Muscle of back (tissue), 11 donors: ENCODE measurements around the gene CTDP1. TPM values are rescaled to one million over a fixed set of nuclear protein-coding genes. Genes with fewer than 3 reads are reported as not detected.

Experiments used
- DNase-seq, 3 donors: peaks; one replicate each; pipeline versions ENCODE4 v3.0.0 to v3.0.0-alpha.2; 2013
- polyA plus RNA-seq, 10 donors: library from polyadenylated mRNA; unstranded; fragments of 120-200 nt; gene quantifications; one replicate each; pipeline ENCODE4 v1.2.1, GENCODE V29; 2013; ENCODE audit not compliant: insufficient read length in 10 of 10

The CTDP1 gene
- polyA plus RNA-seq, 10 donors = 6.4 to 10.6 (median 8.4) TPM

DNA sequence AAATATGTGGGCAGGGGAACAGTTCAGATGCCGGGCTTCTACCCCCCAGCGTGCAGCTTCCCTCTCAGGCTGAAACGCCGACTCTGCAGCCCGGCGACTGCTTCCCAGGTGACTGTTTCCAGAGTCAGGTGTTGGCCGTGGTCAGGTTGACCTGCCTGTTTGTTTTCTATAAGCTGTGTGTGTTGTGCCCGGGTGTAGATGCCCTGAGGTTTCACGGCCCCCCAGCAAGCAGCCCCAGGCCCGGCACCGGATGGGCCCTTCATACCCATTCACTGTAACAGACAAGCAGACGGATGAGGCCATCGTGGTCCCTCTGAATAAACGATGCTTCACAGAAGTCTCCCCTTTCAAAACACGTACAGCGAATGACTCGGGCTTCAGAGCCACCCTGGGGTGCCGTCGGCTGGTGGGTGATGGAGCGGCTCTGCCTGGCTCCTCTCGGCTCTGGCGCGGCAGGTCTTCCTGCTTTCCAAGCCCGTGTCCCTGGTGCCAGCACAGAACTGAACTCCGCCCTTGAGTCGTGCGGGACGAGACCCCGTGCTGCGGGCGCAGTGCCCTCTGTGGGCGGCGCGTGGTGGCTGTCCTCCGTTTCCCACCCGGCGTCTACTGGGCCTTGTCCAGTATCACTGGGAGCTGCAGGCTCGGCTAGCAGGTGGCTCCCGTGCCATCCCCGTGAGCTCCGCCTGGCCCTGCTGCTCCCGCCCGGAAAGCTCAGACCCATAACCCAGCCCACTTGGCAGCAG is 103.1 kb downstream of the CTDP1 start:
- DNase-seq = no peak

DNA sequence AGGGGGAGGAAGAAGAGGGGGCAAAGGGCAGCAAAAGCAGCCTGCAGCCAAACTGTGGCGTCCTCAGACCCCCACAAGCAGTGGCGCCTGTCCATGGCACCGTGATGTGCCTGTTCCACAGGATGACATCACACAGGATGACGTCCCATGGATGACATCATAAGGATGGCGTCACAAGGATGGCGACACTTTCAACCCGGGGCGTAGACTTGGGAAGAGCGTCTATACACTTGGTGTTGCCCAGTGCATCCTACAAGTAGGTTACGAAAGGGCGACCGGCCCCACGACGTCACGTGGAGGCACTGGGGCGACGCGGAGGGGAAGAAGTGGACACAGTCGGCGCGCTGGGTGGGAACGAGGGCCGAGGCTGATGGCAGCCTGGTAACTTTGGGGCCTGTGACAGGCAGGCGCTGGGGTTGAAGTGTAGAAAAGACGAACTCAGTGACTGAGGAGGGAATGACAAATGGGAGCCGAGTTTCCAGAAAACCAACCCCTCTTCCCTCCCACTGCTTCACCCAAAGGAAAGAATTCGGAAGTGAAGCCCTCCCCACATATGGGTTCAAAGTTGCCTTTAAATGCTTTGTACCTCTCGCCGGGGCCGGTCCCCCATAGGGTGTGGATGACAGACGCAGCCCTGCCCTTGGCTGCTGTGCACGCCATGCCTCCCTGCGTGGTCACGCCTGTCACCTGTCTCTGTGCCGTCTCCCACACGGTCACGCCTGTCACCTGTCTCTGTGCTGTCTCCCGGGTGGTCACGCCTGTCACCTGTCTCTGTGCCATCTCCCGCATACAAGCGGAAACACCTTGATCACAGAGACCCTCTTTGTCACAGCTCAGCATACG is 104.7 kb downstream of the CTDP1 start:
- DNase-seq = no peak

DNA sequence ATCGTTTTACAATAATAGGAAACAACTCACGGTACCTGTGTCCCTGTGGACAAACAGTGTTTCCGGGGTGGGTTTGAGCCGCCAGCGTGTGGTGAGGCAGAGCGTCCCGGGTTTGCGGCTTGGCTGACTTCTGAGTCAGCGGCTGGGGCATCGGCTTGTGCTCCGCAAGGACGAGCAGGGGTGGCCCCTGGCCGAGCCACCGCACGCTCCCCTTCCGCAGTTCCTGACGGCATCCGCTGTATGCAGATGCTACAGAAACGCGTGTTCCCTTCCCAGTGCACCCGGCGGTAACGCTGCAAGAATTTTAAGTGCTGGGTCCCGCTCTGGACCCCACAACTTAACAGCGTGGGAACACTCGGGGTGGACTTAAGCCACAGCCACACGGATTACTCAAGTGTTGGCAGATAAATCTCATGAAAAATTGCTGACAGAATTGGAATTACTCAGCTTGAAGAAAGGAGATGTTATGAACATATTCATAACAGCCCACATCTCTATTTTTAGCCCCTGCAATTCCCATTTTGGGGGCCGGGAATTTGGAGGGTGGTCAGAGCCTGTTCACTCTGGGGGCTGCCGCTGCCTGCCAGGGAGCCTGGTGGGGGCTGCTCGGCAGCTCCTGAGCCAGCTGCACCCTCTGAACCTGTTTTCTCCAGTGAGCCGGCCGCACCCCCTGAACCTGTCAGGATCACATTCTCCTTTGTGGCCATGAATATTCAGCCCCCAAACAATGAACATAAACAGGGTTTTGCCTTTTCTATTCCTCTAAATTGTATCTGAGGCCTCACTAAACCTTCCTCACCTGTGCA is 105.6 kb downstream of the CTDP1 start:
- no peak for DNase-seq

DNA sequence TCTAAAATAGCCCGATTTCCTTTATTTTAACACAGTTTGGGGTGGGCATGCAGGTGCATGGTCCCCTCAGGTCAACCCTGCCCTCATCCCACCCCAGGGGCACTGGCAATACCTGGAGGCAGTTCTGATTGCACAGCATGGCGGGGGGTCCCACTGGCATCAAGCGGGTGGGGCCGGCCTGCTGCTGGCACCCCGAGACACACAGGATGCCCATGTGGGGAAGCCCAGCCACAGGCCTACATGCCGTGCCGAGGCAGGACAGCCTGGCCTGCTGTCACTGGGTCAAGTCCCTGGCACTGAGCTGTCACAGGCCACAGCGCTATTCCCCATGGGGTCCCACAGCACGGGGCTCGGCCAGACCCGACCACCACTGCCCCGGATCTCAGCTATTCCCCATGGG is 106.2 kb downstream of the CTDP1 start:
- DNase-seq = no peak

DNA sequence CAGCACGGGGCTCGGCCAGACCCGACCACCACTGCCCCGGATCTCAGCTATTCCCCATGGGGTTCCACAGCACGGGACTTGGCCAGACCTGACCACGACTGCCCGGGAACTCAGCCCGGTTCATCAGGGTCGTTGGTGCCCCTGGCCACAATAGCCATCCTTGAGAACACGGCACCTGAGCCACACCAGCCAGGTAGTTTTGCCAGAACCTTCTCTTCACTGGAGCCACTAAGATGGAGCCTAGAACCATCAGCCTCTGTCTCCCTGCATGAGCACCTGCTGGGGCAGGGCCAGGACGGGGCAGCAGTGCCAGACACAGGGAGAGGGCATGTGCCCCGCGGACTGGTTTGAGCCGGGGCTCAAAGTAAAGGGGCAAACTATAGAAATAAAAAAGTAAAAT is 106.7 kb downstream of the CTDP1 start:
- DNase-seq = no peak

DNA sequence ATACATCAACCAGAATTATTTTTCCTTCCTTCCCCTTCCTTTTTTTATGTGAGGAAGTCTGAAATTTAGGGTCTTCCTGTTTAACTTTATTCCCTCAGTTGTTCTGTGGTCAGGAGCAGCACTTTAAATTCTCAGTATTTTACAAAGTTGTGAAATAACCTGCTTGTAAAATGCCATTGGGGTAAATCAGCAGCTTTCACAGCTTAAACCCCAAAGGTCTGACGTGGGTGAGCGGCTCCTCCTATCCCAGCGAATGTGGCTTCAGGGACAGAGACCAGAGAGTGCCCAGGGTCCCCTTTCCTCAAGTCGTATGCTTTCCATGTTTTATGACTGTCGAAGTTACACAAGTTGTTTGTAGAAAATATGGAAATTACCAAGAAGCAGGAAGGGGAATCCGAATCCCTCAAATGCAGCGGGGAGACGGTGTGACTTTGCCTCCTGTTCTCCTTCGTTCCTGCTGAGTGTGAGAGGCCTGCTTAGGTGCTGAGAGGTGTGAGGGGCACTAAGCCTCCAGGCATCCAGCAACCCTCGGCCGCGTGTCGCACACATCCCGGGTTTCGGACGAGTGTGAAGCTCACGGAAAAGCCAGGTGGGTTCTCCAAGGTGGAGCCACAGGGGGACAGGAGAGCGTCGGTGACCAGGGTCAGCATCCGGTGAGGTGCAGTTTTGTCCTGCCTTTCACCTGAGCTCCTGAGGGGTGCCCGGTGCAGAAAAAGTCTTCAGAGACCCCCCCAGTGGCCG is 107.4 kb downstream of the CTDP1 start:
- no peak for DNase-seq

DNA sequence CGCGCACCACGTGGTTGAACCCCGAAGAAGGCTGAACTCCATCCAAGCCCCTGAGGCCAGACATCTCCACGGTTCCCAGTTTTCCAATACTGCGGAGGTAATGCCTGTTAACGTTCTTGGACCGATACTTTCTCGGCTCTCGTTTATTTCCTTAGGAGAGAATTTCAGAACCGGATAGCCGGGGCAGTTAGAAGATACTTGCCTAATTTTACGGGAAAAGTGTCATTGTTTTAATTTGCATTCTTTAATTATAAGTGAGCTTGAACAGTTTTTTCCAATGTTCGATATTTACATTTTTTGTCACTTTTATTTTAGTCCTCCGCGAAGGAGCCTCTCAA is 107.9 kb downstream of the CTDP1 start:
- no peak for DNase-seq

DNA sequence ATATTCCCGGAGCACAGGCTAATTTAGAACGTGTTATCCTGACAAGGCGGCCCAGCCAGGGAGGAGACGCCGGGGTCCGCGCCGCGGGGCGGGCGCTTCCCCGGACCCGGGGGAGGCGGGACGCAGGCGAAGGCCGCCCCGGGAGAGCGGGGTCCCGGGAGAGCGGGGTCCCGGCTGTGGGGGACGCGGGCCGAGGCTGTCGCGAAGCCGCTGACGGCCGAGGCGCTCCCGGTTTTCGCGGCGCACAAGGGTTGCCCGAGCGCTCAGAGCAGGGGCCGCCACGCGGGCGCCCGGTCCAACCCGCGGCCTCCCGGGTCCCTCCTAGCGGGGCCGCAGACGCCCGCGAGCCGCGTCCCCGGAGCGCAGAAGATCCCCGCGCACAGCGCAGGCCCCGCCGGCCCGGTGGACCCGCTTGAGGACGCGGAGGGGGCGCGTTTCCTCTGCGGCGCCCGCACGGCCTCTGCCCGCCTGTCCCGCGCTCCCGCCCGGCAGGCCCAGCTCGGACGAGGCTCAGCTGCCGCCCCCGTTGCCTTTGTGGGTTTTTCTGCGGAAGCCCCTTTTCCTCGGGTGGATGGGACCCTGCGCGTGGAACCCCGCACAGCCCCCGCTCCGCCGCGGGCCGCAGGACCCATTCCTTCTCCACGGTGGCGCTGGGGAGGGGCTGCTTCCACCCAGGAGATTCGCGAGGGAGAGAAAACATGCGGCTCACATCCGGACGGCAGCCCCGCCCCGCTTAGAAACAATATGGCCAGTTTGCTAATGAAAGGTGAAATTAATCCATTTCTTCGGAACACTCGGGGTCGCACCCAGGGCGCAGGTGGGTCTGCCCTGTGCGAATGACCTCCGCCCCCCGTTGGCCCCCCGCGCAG is 108.5 kb downstream of the CTDP1 start:
- DNase-seq = peak in 1 of 3 donors; percentile 54

DNA sequence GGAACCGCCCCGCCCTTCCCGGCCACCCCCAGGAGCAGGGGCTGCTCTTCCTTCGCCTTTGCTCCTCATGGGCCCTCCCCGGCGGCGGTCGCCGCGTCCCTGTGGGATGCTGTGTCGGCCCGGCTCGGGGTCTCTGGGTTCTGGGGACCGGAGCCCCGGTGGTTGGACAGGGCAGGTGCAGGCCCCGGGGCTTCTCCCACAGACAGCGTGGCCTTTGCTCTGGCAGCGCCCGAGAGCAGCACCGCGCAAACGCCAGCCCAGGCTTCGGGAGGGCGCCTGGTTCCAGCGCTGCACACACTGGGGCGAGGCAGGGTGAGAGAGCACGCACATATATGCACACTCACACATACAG is 109.1 kb downstream of the CTDP1 start:
- no peak for DNase-seq

DNA sequence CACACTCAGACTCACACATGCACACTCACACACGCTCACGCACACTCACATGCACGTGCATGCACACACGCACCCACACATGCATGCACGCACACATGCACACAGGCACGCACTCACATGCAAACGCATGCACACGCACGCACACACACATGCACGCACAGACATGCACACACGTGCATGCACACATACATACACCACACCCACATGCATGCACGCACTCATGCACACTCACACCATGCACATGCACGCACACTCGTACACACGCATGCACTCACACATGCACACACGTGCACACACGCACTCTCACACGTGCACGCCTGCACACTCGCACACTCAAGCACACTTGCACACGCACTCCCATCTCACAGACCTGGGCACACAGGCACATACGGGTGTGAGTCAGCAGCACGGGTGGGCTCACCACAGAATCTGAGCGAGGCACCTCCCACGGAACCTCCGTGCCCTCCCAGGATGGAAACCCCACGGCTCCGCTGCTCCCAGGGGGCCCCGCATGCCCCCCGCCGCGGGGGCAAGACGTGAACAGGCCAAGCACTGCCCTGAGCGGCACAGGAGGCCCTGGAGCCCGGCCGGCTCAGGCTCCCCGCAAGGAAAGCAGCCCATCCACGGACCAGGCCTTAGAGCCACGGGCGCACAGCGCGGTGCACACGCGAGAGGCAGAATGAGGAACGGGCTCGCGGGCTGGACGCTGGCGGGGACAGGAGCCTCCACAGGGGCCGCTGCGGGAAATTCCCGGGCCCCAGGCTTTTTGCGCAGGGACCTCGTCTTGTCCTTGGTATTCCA is 109.7 kb downstream of the CTDP1 start:
- no peak for DNase-seq

DNA sequence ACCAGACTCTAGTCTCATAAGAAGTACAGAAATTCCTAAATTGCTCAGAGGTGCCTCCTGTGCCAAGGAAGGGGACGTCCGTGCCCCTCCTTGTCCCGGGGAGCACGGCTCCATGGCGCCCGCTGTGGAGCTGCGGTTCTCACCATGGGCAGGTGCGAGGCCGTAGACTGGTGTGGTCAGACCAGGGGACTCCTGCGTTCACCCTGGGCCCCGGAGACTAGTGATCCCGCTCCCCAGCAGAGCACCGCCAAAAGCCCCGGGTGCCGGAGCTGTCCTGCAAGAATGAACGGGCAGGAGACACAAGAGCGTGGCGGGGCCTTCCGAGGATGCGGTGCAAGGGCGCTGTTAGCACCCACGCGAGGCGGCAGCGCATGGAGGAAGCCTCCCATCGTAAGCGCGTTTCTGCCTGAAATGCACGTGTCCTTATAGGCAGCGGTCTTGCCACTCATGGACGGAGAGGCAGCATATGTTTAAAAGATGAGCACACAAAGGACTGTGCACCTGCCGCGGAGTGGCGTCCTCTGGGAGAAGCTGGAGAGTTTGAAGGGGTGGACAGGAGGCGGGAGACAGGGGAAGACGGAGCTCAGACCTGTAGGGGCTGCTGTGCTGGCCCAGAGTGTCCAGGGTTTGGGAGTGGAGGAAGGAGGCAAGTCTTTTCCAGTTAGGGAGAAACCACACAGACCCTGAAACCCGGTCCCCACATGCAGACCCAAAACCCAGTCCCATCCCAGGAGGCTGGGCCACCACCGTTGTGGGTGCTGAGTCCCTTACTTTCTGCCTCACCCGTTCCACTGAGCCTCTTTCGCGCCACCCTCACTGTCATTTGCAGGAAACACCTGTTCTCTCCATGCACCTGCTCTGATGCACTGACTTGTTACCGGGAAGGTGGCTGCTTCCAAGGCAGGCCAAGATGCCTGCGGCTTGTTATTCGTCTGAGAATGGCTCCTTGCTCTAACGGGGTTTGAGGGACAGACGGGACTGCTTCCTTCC is 110.6 kb downstream of the CTDP1 start:
- no peak for DNase-seq

DNA sequence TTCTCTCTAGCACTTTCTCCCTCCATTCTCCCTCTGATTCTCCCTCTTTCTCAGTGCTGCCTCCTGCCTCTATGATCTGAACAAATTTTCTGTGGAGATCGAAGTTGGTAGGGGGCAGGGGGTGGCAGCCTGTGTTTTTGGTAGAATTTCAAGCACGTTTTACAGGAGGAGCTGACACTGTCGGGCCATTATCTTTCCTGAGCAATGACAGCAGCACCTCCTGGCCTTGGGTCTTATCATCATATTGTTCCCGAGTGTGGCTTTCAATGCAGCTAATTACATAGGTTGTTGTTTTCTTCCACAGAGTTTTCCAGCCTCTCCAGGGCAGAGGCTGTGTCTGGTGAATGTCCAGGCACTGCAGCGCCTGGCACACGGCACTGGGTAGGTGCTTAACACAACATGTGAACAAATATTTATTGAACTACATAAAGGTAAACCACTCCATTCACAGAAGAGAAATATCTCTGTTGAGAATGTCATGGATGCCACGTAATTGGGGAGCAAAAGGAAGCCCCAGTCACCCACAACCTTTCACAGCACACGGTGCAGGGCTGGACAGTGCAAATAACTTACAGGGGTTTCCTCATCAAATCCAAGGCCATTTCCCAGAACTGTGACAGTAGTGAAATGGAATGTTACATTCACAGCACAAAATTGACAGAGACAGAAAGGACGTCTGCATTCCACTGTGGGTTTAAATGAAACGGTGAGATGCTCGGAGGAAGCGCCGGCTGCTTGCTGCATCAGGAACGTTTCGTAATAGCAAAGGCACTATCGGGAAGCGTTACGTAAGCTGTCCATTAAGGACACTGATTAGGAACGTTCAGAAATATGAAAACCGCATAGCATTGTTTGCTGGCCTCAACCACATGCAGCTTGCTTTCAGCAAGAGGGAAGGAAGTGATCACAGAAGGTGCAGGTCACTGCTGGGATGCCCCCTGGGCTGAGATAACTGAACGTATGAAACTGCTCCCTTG is 111.7 kb downstream of the CTDP1 start:
- DNase-seq = peak; percentile 39 to 90 (median 61)

DNA sequence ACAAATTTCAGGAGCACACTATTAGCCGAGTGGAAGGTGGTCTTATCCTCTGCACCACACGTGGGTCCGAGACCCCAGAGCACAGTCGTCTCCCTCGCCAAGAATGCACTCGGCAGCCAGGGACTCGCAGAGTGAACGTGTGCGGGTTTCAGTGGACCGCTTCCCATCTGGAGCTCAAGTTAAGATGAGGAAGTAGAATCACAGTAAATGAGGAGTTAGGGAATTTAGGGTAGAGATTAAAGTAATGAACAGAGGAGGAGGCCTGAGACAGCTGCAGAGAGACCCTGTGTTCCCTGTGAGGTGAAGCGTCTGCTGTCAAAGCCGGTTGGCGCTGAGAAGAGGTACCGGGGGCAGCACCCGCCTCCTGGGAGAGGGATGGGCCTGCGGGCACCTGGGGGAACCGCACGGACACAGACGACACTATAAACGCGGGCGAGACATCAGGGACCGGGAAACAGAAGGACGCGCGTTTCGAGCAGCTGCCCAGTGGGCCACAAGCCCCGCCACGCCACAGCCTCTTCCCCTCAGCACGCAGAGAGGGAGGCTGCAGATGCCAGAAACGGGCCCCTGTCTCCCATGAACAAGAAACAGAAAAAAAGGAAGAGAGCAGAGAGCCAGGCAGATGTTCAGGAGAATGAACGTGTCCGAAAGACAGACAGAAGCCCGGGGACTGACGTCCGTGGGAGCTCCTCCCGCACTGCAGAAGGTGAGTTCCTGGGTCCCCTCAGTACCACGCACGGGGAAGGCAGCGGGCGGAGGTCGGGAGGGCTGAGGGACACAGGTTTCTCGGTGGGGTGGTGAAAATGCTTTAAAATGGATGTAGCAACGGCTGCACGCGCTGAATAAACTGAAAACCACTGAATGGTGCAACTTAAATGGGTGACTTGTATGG is 112.7 kb downstream of the CTDP1 start:
- no peak for DNase-seq

DNA sequence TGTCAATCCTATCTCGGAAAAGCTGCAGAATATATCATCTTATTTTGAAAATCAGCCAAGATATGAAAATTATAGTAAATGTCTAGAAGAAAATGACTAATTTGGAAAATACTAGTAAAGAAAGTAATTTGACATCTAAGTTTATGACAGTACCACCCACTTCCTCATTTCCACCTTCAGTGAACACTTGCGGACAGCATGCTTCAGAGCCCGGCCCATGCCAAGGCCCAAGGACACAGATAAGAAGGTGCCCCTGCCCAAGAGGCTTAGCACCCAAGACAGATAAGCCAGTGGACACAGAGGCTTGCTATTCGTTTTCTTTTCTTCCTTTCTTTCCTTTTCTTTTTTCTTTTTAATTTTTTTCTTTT is 113.4 kb downstream of the CTDP1 start:
- DNase-seq = no peak

DNA sequence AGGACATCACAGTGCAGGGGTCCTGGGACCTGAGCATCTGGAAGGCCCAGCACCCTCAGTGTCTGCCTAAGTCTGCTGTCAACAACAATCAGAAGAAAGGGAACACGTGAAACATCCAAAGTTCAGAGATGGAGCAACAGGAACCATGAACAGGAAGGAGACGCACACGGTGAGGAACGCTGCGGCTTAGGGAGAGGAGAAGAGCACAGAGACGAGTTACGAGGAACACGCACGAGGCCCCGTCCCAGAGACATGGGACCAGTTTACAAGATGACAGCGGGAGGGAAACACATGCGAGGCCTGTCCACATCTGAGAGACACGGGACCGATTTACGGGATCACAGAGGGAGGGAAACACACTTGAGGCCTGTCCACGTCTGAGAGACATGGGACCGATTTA is 115.2 kb downstream of the CTDP1 start:
- DNase-seq = no peak

DNA sequence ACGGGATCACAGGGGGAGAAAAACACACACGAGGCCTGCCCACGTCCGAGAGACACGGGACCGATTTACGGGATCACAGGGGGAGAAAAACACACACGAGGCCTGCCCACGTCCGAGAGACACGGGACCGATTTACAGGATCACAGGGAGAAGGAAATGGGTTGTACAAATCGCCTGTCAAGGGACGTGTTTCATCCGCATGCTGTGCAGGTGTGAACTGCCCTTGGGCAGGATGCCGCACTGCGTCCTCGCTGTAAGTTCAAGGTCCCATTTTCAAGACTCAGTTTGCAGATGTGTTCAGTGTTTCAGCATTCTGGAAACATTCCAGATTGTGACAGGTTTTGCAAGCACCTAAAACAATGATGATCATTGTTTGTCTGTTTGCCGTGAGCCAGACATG is 115.8 kb downstream of the CTDP1 start:
- no peak for DNase-seq
